ENCODE measurements around the gene GNAQ. TPM values are rescaled to one million over a fixed set of nuclear protein-coding genes. Genes with fewer than 3 reads are reported as not detected.
A peak's percentile ranks its signal among the peaks of the same experiment; 100 is the strongest.

The GNAQ gene
- total RNA-seq, 4 donors from 2014 or later = 18.1 to 35.1 (median 24.0) TPM

- 57 to 60% methylated on average over 2 of the region's 2 CpGs for WGBS, 2 donors
- H3K36me3 ChIP-seq = peaks cover 0 to 3% (median 0%) of the 10 kb centered on the region in 3 donors
- no peak for TF ChIP-seq POLR2A (IDR thresholded peaks at IDR 0.05)
- TF ChIP-seq, protein P1, sequence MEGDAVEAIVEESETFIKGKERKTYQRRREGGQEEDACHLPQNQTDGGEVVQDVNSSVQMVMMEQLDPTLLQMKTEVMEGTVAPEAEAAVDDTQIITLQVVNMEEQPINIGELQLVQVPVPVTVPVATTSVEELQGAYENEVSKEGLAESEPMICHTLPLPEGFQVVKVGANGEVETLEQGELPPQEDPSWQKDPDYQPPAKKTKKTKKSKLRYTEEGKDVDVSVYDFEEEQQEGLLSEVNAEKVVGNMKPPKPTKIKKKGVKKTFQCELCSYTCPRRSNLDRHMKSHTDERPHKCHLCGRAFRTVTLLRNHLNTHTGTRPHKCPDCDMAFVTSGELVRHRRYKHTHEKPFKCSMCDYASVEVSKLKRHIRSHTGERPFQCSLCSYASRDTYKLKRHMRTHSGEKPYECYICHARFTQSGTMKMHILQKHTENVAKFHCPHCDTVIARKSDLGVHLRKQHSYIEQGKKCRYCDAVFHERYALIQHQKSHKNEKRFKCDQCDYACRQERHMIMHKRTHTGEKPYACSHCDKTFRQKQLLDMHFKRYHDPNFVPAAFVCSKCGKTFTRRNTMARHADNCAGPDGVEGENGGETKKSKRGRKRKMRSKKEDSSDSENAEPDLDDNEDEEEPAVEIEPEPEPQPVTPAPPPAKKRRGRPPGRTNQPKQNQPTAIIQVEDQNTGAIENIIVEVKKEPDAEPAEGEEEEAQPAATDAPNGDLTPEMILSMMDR (IDR thresholded peaks at IDR 0.05) = no peak
- H3K27me3 ChIP-seq = no peaks in the 10 kb centered on the region
- no peaks in the 10 kb centered on the region for H3K9me3 ChIP-seq
- peaks cover 0 to 19% (median 6%) of the 10 kb centered on the region in 3 donors for H3K4me1 ChIP-seq
- H3K27ac ChIP-seq = peak overlapping the region in 1 of 4 donors; percentile 13
- no peak overlapping the region for H3K4me3 ChIP-seq
- DNase-seq = no peak
- intact Hi-C loops (cut with DNase I) = no loop called here
Observed at GRCh38 chr9:77896269-77896937, 135.2 kb downstream of the GNAQ start.

DNA sequence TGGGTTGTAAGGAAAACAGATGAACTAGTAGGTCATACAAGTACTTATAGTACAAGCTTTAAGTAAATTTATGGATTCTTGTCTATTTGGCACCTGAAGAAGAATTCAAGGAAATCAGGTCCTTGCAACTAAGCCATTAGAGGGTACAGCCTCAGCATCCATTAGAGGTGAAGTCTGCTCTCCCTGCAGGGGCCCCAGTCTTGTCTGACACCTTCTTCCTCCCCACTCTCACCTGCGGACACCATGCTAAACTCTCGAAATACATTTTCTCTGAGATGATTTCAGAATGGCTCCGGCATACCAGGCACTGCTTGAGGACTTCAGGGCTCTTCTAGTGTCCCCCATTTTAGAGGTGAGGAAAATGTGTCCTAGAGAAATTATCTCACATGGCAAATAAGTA is 137.9 kb downstream of the GNAQ start:
- no peaks in the 10 kb centered on the region for H3K9me3 ChIP-seq
- TF ChIP-seq, protein P1 (IDR thresholded peaks at IDR 0.05) = no peak
- TF ChIP-seq POLR2A (IDR thresholded peaks at IDR 0.05) = no peak
- H3K4me3 ChIP-seq = no peak overlapping the region
- no peaks in the 10 kb centered on the region for H3K36me3 ChIP-seq
- no peaks in the 10 kb centered on the region for H3K27me3 ChIP-seq
- H3K4me1 ChIP-seq = peaks cover 0 to 20% (median 0%) of the 10 kb centered on the region in 3 donors
- 84 to 94% methylated on average over 3 of the region's 3 CpGs for WGBS, 2 donors
- DNase-seq = no peak
- intact Hi-C loops (cut with DNase I) = no loop called here
- no peak overlapping the region for H3K27ac ChIP-seq

DNA sequence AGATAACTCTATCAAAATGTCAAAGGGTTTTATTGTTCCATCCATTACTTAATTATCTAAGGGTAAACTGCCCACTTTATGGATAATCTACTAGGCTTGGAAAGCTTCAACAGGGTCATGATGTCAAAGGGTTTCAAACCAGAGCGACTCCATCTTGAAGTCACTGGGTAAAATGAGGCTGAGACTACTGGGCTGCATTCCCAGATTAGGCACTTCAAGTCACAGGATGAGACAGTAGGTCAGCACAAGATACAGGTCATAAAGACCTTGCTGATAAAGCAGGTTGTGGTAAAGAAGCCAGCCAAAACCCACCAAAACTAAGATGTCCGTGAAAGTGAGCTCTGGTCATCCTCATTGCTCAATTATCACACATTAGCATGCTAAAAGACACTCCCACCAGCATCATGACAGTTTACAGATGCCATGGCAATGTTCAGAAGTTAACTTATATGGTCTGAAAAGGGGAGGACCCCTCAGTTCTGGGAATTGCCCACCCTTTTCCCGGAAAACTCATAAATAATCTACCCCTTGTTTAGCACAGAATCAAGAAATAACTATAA is 138.6 kb downstream of the GNAQ start:
- Histone ChIP-seq H3K4me1 (peaks cover 0 to 27% (median 2%) of the 10 kb centered on the region in 3 donors), H3K27me3 (no peaks in the 10 kb centered on the region), H3K36me3 (no peaks in the 10 kb centered on the region), H3K9me3 (no peaks in the 10 kb centered on the region), H3K4me3 (no peak overlapping the region), H3K27ac (no peak overlapping the region)
- WGBS, 2 donors = 87 to 92% methylated on average over 3 of the region's 3 CpGs
- intact Hi-C loops (cut with DNase I) = no loop called here
- no peak for DNase-seq
- no peak for TF ChIP-seq POLR2A (IDR thresholded peaks at IDR 0.05)
- TF ChIP-seq, protein P1 (IDR thresholded peaks at IDR 0.05) = no peak

DNA sequence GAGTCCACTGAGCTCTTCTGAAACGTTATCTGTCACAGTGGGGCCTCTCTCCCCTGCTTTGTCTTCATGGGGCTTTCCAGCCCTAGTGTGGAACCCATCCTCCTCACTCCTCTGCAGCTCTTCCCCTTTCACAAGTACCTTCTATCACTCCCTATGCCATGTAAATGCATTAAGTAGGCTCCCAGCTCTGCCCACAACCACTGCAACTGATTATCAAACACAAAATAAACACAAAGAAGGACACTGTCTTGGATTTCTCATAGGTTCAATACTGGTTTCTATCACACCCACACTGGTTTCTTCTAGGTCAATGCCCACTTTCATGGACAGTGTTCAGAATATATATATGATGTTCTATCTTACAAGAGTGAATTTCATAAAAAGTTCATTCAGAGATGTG is 139.4 kb downstream of the GNAQ start:
- H3K4me3 ChIP-seq = no peak overlapping the region
- H3K27ac ChIP-seq = no peak overlapping the region
- no peak for DNase-seq
- no peaks in the 10 kb centered on the region for H3K9me3 ChIP-seq
- H3K4me1 ChIP-seq = peaks cover 5 to 28% (median 8%) of the 10 kb centered on the region in 3 donors
- no peaks in the 10 kb centered on the region for H3K27me3 ChIP-seq
- 33% methylated on average over 1 of the region's 1 CpG for WGBS, 2 donors
- intact Hi-C loops (cut with DNase I) = no loop called here
- TF ChIP-seq, protein P1 (IDR thresholded peaks at IDR 0.05) = no peak
- TF ChIP-seq POLR2A (IDR thresholded peaks at IDR 0.05) = no peak
- H3K36me3 ChIP-seq = no peaks in the 10 kb centered on the region

- 56 to 78% methylated on average over 8 of the region's 8 CpGs for WGBS, 2 donors
- Histone ChIP-seq H3K4me3 (no peak overlapping the region), H3K36me3 (no peaks in the 10 kb centered on the region), H3K27ac (no peak overlapping the region), H3K9me3 (no peaks in the 10 kb centered on the region), H3K27me3 (no peaks in the 10 kb centered on the region), H3K4me1 (peaks cover 5 to 29% (median 10%) of the 10 kb centered on the region in 3 donors)
- TF ChIP-seq, protein P1 (IDR thresholded peaks at IDR 0.05) = no peak
- no peak for TF ChIP-seq POLR2A (IDR thresholded peaks at IDR 0.05)
- intact Hi-C loops (cut with DNase I) = no loop called here
- no peak for DNase-seq
Observed at GRCh38 chr9:77891128-77891800, 140.3 kb downstream of the GNAQ start.
